OCI-M2 (cell line): ENCODE measurements around the gene SLC9A8.
"Not testable (repeated sequence)": the region's sequence is repeated elsewhere in the genome, so short reads cannot be mapped to it uniquely, and the experiment has no call there.

Experiments used
- DNase-seq: peaks from one replicate; lab custom pipeline; 2025; ENCODE audit not compliant: unreplicated experiment; lab: John Stamatoyannopoulos, UW

The SLC9A8 gene

DNA sequence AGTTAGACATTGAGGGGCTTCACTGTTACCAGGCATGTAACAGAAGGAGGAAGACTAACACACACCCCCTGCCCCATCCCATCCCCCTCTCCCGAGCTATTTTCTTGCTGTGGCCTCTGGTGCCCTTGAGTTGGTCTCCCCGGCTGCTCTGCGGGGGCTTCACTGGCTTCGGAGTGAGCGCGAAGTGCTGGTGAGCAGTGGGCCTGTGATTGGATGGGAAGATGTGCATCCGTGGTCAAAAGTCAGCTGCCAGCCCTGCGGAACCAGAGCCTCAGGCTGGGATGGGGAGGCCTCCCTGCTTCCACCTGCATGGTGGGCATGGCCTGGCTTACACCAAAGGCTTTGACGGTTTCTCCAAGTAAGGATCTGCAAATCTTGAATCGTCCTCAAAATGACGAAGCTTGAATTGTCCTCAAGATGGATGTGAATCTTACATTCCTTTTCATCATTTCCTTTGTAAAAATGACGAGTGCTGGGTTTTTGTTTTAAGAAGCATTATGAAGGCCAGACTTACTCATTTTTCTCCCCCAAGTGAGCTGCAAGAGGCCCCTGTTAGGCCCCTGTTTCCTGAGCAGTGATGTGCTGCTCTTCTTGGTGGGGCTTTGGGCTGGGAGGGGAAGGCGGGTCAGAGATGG lies 79.0 kb downstream of the SLC9A8 start:
- no peak for DNase-seq

DNA sequence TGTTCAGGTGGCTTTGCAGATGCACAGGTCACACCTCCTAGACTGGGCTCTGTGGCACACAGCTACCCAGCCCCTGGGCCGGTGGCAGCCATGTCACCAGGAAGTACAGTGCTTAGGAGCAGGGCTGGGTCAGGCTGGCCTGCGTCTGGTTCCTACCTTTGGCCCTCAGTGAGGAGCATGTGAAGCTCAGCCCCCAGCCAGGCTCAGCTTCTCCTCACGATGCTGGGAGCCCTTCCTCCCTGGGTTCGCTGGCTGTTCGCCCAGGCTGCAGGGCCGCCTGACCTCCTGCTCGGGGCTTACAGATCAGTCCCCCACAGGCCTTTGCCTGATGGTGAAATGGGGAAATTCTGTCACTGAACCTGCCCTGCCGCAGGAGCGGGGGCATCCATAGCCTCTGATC lies 79.6 kb downstream of the SLC9A8 start:
- no peak for DNase-seq

DNA sequence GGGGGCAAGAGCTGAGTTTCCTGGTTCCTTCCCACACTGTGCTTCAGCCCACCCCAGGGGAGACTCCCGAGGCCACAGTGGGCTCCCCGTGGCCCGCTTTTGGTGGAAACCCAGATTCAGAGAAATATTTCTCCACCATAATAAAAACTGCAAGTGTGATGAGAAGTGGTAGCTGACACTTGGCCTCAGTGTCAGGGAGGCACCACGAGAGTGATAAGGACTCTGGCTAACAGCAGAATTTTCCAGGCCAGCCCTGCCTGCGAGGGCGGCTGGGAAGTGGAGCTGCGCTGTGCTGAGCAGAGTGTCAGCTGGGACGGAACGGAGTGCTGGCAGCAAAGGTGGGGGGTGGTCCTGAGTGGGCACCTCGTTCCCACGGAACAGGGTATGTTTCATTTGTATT lies 80.2 kb downstream of the SLC9A8 start:
- DNase-seq = no peak

DNA sequence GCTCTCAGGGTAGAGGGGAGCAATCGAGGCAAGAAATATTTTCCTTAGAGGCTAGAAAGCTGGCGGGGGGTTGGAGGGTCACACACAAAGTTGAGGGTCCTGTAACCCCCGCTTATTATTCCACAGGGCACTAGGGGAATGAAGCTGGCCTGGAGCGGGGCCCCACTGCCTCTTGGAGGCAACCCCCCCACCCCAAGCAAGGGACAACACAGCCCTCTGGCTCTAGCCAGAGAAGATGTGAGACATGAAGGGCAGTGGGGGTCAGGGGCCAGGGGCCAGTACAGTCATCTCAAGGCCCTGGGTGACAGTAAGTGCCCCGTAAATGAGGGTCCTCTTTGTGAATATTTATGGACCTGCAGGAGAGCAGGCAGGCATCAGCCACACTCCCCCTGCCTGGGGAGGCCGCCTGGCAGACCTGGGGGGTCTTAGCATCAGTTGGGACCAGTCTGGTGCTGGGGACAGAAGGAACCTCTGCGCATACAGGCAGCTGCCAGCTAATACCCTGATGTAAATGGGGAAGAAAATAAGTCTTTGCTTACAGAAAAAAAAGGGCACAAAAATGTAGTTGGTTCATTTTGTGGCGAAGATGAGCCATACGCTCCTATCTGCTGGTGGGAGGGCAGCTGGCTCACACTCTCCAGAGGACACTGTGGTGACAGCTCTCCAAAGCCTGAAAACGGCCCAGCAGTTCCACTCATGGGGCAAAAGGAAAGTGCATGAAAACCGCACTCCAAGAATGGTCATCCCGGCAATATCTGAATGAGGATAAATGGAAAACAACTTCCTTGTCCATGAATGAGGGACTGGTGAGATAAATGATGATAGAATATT lies 80.8 kb downstream of the SLC9A8 start:
- no peak for DNase-seq

DNA sequence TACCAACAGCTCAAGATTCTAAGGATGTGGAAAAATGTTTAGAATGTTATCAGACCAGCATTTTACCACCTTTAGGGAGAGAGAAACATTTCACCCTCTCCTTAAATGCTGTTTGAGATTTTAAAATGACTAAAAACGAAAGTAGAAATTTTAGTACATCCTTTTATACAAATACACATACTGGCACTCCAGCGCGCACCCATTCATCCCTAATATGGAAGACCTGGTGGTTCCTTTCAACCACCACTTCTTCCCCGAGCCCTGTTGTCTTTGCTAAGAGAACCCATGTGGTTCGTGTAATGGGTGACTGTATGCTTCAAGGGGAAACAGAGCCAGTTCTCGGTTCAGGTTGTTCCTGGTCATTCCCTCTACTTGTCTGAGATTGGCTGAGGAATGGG lies 81.4 kb downstream of the SLC9A8 start:
- DNase-seq = no peak

GRCh38 chr20:49895474-49896093 lies 83.0 kb downstream of the SLC9A8 start:
- DNase-seq = not testable (repeated sequence)

DNA sequence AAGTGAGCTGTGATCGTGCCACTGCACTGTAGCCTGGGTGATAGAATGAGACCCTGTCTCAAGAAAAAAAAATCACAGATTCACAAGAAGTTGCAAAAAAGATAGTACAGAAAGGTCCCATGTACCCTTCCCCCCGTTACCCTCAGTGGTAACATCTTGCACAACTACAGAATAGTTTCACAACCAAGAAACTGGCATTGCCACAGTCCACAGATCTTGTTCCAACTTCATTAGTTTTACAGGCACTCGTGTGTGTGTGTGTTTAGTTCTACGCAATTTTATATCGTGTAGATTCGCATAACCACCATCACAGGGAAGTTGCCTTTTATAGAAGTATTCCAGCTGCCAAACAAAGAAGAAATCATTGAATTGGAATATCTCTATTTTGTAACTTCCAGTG lies 83.6 kb downstream of the SLC9A8 start:
- no peak for DNase-seq

DNA sequence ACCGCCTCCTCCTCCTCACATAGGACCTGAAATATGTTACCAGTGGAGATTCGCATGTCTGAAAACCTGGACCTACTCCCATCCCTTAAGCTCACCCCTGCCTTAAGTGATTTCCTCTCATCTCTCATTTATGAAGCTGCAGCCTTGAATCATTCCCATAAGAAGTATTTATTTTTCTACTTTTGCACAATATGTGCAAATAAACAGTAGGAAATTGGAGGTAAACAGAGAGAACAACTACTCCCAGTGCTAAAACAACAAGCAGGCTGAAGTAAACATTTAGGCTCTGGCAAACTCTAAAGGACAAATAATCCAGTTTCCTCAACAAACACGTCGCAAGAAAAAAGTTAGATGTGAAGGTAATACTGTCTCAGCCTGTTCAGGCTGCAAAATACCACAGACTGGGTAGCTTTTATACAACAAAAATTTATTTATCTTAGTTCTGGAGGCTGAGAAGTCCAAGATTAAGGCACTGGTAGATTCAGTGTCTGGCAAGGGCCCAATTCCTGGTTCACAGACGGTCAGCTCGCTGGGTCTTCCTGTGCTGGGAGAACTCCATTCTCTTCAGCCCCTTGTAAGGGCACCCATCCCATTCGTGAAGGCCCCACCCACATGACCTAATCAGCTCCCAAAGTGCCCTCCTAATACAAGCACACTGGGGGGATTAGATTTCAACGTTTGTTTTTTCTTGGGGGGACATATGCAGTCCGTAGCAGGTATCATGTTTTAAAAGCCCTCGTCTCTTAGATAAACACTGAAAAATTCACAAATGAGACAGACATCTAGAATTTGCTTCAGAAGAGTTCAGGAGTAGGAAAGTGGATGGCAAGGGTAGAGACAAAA lies 87.1 kb downstream of the SLC9A8 start:
- no peak for DNase-seq

- no peak for DNase-seq
Observed at GRCh38 chr20:49901588-49901987, 89.0 kb downstream of the SLC9A8 start.

DNA sequence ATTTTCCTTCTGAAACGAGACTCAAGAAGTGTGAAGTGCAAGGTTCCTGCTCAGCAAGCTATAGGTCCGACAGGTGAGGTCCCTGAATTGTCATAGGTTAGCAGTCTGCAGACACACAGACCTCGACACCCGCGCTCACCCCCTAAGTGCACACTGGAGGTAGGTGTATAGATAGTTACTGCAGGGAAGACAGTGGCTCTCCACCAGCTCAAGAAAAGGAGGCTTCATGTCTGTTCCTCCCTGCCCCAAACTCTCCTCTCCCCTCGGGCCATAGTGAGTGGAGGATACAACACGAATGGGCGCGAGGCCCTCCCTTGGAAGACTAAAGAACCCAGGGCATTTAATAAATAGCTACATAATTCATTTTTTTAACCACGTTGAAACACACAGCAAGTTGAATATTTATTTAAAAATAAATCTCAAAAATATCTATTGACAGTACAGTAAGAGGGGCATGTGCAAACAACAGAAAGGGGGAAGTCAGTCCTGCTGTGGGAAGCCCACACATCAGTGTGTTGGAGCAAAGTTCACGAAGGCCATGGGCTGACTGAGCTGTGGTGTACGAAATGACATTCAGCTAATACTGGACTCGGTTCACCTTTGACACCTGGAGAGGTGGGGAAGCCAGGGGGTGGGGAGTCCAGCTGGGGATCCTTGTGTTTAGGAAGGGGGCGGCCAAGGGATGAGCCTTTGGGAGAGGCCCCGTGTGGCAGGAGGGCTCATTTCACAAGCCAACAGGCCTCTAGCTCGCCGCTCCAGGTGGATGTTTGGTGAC lies 92.0 kb downstream of the SLC9A8 start:
- no peak for DNase-seq

GRCh38 chr20:49905415-49906091 lies 92.9 kb downstream of the SLC9A8 start:
- no peak for DNase-seq

GRCh38 chr20:49906101-49906604 lies 93.5 kb downstream of the SLC9A8 start:
- no peak for DNase-seq

GRCh38 chr20:49906615-49907154 lies 94.1 kb downstream of the SLC9A8 start:
- no peak for DNase-seq

DNA sequence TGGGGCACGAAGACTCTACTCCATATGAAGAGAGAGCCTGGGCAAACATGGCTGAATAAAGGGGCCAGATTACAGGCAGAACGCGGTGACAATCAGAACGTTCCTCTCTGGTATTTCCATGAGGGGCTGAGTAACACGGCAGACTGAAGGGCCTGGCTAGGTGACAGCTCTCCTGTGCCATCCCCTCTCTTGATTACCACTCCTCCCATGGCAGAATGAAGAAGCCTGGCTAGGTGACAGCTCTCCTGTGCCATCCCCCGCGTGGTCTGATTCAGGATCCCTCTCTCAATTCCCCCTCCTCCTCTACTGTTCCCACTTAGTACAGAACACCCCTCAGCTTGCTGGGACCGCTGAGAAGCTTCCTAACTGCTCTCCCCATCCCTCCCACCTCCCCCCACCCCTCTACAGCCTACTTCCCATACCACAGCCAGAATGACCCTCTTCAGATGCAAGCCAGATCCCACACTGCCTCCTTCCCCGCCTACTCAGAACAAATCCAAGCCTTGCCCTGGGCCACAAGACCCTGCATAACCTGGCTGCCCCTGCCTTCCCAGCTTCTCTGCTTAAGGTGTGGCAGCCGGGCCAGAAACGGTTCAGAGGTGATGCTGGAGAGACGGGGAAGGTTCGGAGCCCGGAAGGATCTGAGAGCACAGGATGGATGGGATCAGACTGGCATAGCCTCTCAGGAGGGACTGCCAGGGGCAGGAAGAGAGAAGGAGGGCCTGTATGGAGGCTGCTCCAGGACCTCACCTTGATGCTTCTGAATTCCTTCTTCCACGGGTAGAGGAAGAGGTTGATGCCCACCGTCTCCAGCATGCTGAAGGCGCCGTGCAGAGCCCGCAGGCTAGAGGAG lies 95.0 kb downstream of the SLC9A8 start:
- DNase-seq = no peak

GRCh38 chr20:49908258-49908565 lies 95.6 kb downstream of the SLC9A8 start:
- no peak for DNase-seq

GRCh38 chr20:49909499-49910339 lies 97.1 kb downstream of the SLC9A8 start:
- no peak for DNase-seq

GRCh38 chr20:49910340-49910706 lies 97.7 kb downstream of the SLC9A8 start:
- no peak for DNase-seq
